PC-3 (cell line): ENCODE data around the gene FBXL7.

Experiments used
- CTCF ChIP-seq: fragments of 300-600 bp; sonication (generic); conservative IDR thresholded peaks from 2 replicates; pipeline ENCODE4 v1.5.1; 2017; ENCODE audit warnings: antibody characterized with exemption, low read depth, mild to moderate bottlenecking, low read length
- EZH2 ChIP-seq: fragments of 300-600 bp; sonication (generic); IDR thresholded peaks from one replicate; pipeline ENCODE4 v1.6.1; 2017; ENCODE audit warnings: antibody characterized with exemption, mild to moderate bottlenecking, low read length; ENCODE audit not compliant: unreplicated experiment

- TF ChIP-seq CTCF = no peak
- no peak for TF ChIP-seq EZH2
Measured at GRCh38 chr5:15518786-15519185, 18.8 kb downstream of the FBXL7 start.
